ENCODE results near the gene ZFHX3. TPM values are rescaled to one million over a fixed set of nuclear protein-coding genes. Genes with fewer than 3 reads are reported as not detected.

Gene ZFHX3
- total and polyA plus RNA-seq, 2 donors (not counting 1 experiment from before 2014, with no cell fraction given): 4.7 to 7.3 TPM

DNA sequence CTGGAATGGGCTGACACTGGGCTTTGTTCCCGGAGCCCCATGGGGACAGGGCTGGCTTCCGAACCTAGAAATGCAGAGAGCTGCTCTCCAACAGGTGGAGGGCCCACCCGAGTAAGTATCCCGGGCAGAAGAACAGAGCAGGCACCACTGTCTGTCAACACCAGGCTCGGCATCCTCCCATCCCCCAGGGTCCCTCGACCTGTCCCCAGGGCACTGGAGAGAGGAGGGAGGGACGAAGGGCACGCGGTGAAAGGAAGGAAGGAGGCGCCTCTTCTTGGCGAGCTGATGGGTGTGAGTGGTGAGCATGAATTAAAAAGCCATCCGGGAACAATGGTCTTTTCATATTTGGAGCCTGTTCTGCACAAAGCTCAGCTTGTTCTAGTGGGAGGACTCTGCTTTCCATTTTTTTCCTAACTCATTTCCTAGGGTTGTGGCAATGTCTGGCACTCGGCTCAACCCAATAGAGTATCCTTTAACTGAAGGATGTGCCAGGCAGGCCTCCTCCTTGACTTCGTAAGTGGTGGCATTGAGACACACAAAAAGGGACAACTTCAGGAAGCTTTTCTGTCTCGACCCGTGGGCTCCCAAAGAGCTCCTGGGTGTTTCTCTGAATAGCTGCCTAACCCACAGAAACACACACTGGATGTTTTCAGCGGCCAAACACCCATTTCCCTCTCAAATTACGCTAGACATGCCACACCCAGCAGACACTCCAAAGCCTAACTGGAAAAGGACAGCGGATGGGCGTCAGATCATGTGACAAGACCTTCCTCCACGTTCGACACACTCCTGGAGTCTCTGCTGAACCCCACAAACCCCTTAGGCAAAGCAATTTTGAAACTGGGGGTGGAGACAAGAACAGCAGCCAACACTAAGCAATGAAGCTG is 47.7 kb downstream of the ZFHX3 start:
- TF ChIP-seq EZH2 (IDR thresholded peaks at IDR 0.05; ENCODE audit: low read length, missing control alignments) (no peak), CTCF (conservative IDR thresholded peaks at IDR 0.05 in 1 of 2, IDR thresholded peaks at IDR 0.05 in 1 of 2; ENCODE audit: low read depth in 1 of 2, low read length in 2 of 2) (no peak)
- H3K27me3 ChIP-seq (ENCODE audit: control insufficient read depth, insufficient read depth, low read length): no peaks in the 10 kb centered on the region
- H3K4me1 ChIP-seq (ENCODE audit: control insufficient read depth, extremely low read depth, insufficient read depth, low read length): peaks cover 4% of the 10 kb centered on the region
- H2AFZ ChIP-seq (ENCODE audit: low read length): no peak overlapping the region
- no peak overlapping the region for H3K27ac ChIP-seq (ENCODE audit: insufficient read depth, low read length)
- H4K20me1 ChIP-seq (ENCODE audit: control insufficient read depth, extremely low read depth, insufficient read depth, low read length): no peaks in the 10 kb centered on the region
- no peak overlapping the region for H3K9ac ChIP-seq (ENCODE audit: insufficient read depth, low read length)
- no peak overlapping the region for H3K4me3 ChIP-seq (replicated peaks in 1 of 4; ENCODE audit: control extremely low read depth in 1 of 4, insufficient read depth in 1 of 4, low read depth in 3 of 4, low read length in 4 of 4)
- H3K9me3 ChIP-seq (ENCODE audit: control insufficient read depth, insufficient read depth, low read depth, low read length): no peaks in the 10 kb centered on the region
- DNase-seq (ENCODE audit: low read depth in 2 of 2): peak; percentile 62 to 72
- H3K4me2 ChIP-seq (ENCODE audit: extremely low read depth, insufficient read depth, low read length): peak overlapping the region; percentile 69
- H3K79me2 ChIP-seq (ENCODE audit: control insufficient read depth, insufficient read depth, low read length): peaks cover 72% of the 10 kb centered on the region
- H3K36me3 ChIP-seq (ENCODE audit: control insufficient read depth, insufficient read depth, low read length): no peaks in the 10 kb centered on the region

- H3K4me2 ChIP-seq (ENCODE audit: extremely low read depth, insufficient read depth, low read length): no peak overlapping the region
- no peak overlapping the region for H3K4me3 ChIP-seq (replicated peaks in 1 of 4; ENCODE audit: control extremely low read depth in 1 of 4, insufficient read depth in 1 of 4, low read depth in 3 of 4, low read length in 4 of 4)
- H3K27ac ChIP-seq (ENCODE audit: insufficient read depth, low read length): no peak overlapping the region
- H3K36me3 ChIP-seq (ENCODE audit: control insufficient read depth, insufficient read depth, low read length): no peaks in the 10 kb centered on the region
- peaks cover 74% of the 10 kb centered on the region for H3K79me2 ChIP-seq (ENCODE audit: control insufficient read depth, insufficient read depth, low read length)
- no peaks in the 10 kb centered on the region for H3K27me3 ChIP-seq (ENCODE audit: control insufficient read depth, insufficient read depth, low read length)
- no peaks in the 10 kb centered on the region for H4K20me1 ChIP-seq (ENCODE audit: control insufficient read depth, extremely low read depth, insufficient read depth, low read length)
- H3K4me1 ChIP-seq (ENCODE audit: control insufficient read depth, extremely low read depth, insufficient read depth, low read length): peaks cover 4% of the 10 kb centered on the region
- H3K9ac ChIP-seq (ENCODE audit: insufficient read depth, low read length): no peak overlapping the region
- TF ChIP-seq EZH2 (IDR thresholded peaks at IDR 0.05; ENCODE audit: low read length, missing control alignments): no peak
- TF ChIP-seq CTCF (conservative IDR thresholded peaks at IDR 0.05 in 1 of 2, IDR thresholded peaks at IDR 0.05 in 1 of 2; ENCODE audit: low read depth in 1 of 2, low read length in 2 of 2): no peak
- H3K9me3 ChIP-seq (ENCODE audit: control insufficient read depth, insufficient read depth, low read depth, low read length): no peaks in the 10 kb centered on the region
- no peak overlapping the region for H2AFZ ChIP-seq (ENCODE audit: low read length)
- DNase-seq (ENCODE audit: low read depth in 2 of 2): no peak
These were observed 48.3 kb downstream of the ZFHX3 start for GRCh38 chr16:72999541-73000019.

GRCh38 chr16:72997141-72997542 is 50.8 kb downstream of the ZFHX3 start:
- Histone ChIP-seq H3K79me2 (ENCODE audit: control insufficient read depth, insufficient read depth, low read length) (peaks cover 90% of the 10 kb centered on the region), H3K4me1 (ENCODE audit: control insufficient read depth, extremely low read depth, insufficient read depth, low read length) (peaks cover 6% of the 10 kb centered on the region), H2AFZ (ENCODE audit: low read length) (no peak overlapping the region), H3K4me3 (replicated peaks in 1 of 4; ENCODE audit: control extremely low read depth in 1 of 4, insufficient read depth in 1 of 4, low read depth in 3 of 4, low read length in 4 of 4) (no peak overlapping the region), H4K20me1 (ENCODE audit: control insufficient read depth, extremely low read depth, insufficient read depth, low read length) (no peaks in the 10 kb centered on the region), H3K27ac (ENCODE audit: insufficient read depth, low read length) (no peak overlapping the region), H3K9me3 (ENCODE audit: control insufficient read depth, insufficient read depth, low read depth, low read length) (no peaks in the 10 kb centered on the region), H3K4me2 (ENCODE audit: extremely low read depth, insufficient read depth, low read length) (no peak overlapping the region), H3K9ac (ENCODE audit: insufficient read depth, low read length) (no peak overlapping the region), H3K36me3 (ENCODE audit: control insufficient read depth, insufficient read depth, low read length) (no peaks in the 10 kb centered on the region), H3K27me3 (ENCODE audit: control insufficient read depth, insufficient read depth, low read length) (no peaks in the 10 kb centered on the region)
- peak in 1 of 2 donors; percentile 84 for DNase-seq (ENCODE audit: low read depth in 2 of 2)
- no peak for TF ChIP-seq EZH2 (IDR thresholded peaks at IDR 0.05; ENCODE audit: low read length, missing control alignments)
- TF ChIP-seq CTCF (conservative IDR thresholded peaks at IDR 0.05 in 1 of 2, IDR thresholded peaks at IDR 0.05 in 1 of 2; ENCODE audit: low read depth in 1 of 2, low read length in 2 of 2): no peak

Data from fibroblast of lung (primary cell).